Endothelial cell of umbilical vein (primary cell): Measurements from ENCODE around the gene DIO1. TPM values are rescaled to one million over a fixed set of nuclear protein-coding genes. Genes with fewer than 3 reads are reported as not detected.

Source experiments
- BruUV-seq: library from RNA; stranded (reverse); fragments of 400-500 nt; replicated peaks from 2 replicates; lab custom pipeline; 2021; lab: Mats Ljungman, UMichigan
- CTCF ChIA-PET: fragments of 300-600, 350-600 bp; sonication (Branson Sonifier 250); formaldehyde crosslinking; loops from one replicate; lab custom pipeline; 2021; ENCODE audit warnings: antibody characterized with exemption, inconsistent platforms; lab: Charles Lee
- POLR2A ChIA-PET: fragments of 300-600, 350-600 bp; sonication (Branson Sonifier 250); formaldehyde crosslinking; loops from one replicate; lab custom pipeline; 2021; ENCODE audit warnings: antibody characterized with exemption, inconsistent platforms; lab: Charles Lee
- DNase-seq: peaks from one replicate; pipeline ENCODE4 v3.0.0-alpha.2; 2011; ENCODE audit warnings: low read depth, low spot score
- FAIRE-seq: peaks from 2 replicates; lab custom pipeline; 2011; peaks lifted over from hg19 to GRCh38; lab: Jason Lieb, UNC
- H2AFZ ChIP-seq: 2 replicates; pipeline ENCODE4 v1.6.0; 2012; ENCODE audit warnings: low read depth, low read length, control low read depth, inconsistent platforms
- H3K27ac ChIP-seq: 2 replicates; pipeline ENCODE4 v1.5.1; 2011; ENCODE audit warnings: low read depth, mild to moderate bottlenecking, control low read depth, low read length, moderate library complexity; ENCODE audit not compliant: insufficient read depth
- H3K27me3 ChIP-seq, 2 experiments: 2 replicates each; pipeline versions ENCODE4 v1.6.0 to v1.6.1; 2011; ENCODE audit warnings: low read length in 2 of 2, mixed read lengths in 1 of 2; ENCODE audit not compliant: control insufficient read depth in 2 of 2, insufficient read depth in 2 of 2
- H3K36me3 ChIP-seq, 2 experiments: 2 replicates in 1 of 2; 3 replicates in 1 of 2; pipeline ENCODE4 v1.5.1; 2011; ENCODE audit warnings: low read length in 2 of 2, mild to moderate bottlenecking in 1 of 2, moderate library complexity in 1 of 2; ENCODE audit not compliant: control insufficient read depth in 2 of 2, insufficient read depth in 2 of 2; ENCODE audit errors: extremely low read depth in 1 of 2
- H3K4me1 ChIP-seq: 3 replicates; pipeline ENCODE4 v1.5.1; 2011; ENCODE audit warnings: mild to moderate bottlenecking, low read length; ENCODE audit not compliant: control insufficient read depth, insufficient read depth; ENCODE audit errors: extremely low read depth
- H3K4me2 ChIP-seq: 2 replicates; pipeline ENCODE4 v1.6.1; 2011; ENCODE audit warnings: low read length, control low read depth, mixed read lengths; ENCODE audit not compliant: insufficient read depth
- H3K4me3 ChIP-seq, 3 experiments: fragments of 200-600 bp in 1 of 3; sonication (generic), shearing (Covaris generic) in 1 of 3; replicated peaks in 1 of 3; 2 replicates each; pipeline ENCODE4 v1.5.1; 2011 to 2016; ENCODE audit warnings: control low read depth in 3 of 3, low read length in 3 of 3, mild to moderate bottlenecking in 2 of 3, inconsistent platforms in 1 of 3, low read depth in 1 of 3, moderate library complexity in 1 of 3; ENCODE audit not compliant: insufficient read depth in 1 of 3
- H3K79me2 ChIP-seq: 2 replicates; pipeline ENCODE4 v1.6.0; 2012; ENCODE audit warnings: low read length, inconsistent platforms; ENCODE audit not compliant: control insufficient read depth, insufficient read depth
- H3K9ac ChIP-seq: replicated peaks from 2 replicates; pipeline ENCODE3; 2011; ENCODE audit warnings: low read length, control low read depth; ENCODE audit not compliant: insufficient read depth; ENCODE audit errors: extremely low read depth
- H3K9me1 ChIP-seq: replicated peaks from 3 replicates; pipeline ENCODE4 v1.6.0; 2011; ENCODE audit warnings: mild to moderate bottlenecking, low read length; ENCODE audit not compliant: control insufficient read depth, insufficient read depth; ENCODE audit errors: extremely low read depth
- H3K9me3 ChIP-seq: replicated peaks from 2 replicates; pipeline ENCODE4 v1.5.1; 2012; ENCODE audit warnings: low read length, inconsistent platforms; ENCODE audit not compliant: control insufficient read depth, insufficient read depth
- H4K20me1 ChIP-seq: replicated peaks from 2 replicates; pipeline ENCODE3; 2011; ENCODE audit warnings: mild to moderate bottlenecking, low read length; ENCODE audit not compliant: control insufficient read depth, insufficient read depth; ENCODE audit errors: extremely low read depth
- EZH2 ChIP-seq: IDR thresholded peaks from 2 replicates; pipeline ENCODE4 v1.6.1; 2012; ENCODE audit warnings: borderline replicate concordance, low read depth, mild to moderate bottlenecking, moderate library complexity, low read length, inconsistent platforms; ENCODE audit not compliant: severe bottlenecking
- FOS ChIP-seq: IDR thresholded peaks from 2 replicates; pipeline ENCODE4 v1.6.1; 2011; ENCODE audit warnings: mild to moderate bottlenecking, low read length, moderate library complexity, borderline replicate concordance; ENCODE audit not compliant: insufficient read depth
- GATA2 ChIP-seq: IDR thresholded peaks from 2 replicates; pipeline ENCODE4 v1.7.0; 2011; ENCODE audit warnings: low read depth, mild to moderate bottlenecking, moderate library complexity, mixed read lengths, low read length; ENCODE audit not compliant: insufficient read length, insufficient read depth
- JUN ChIP-seq: IDR thresholded peaks from 2 replicates; pipeline ENCODE4 v1.6.1; 2011; ENCODE audit warnings: borderline replicate concordance, low read depth; ENCODE audit not compliant: insufficient read length, insufficient read depth
- MYC ChIP-seq: IDR thresholded peaks from one replicate; pipeline ENCODE4 v1.6.1; 2011; ENCODE audit warnings: mild to moderate bottlenecking, low read depth, low read length
- POLR2A ChIP-seq: IDR thresholded peaks from 2 replicates; pipeline ENCODE4 v1.6.1; 2012; ENCODE audit warnings: low read depth, mild to moderate bottlenecking, control low read depth, low read length
- POLR2AphosphoS5 ChIP-seq: IDR thresholded peaks from 2 replicates; pipeline ENCODE4 v1.6.1; 2012; ENCODE audit warnings: low read depth, mild to moderate bottlenecking, control low read depth, low read length, moderate library complexity; ENCODE audit not compliant: insufficient read depth
- dilution Hi-C: fragments of 300-500 bp; cut with MboI; formaldehyde crosslinking; loops from one replicate; pipeline ENCODE4 v1.15.0; 2019; ENCODE audit warnings: low sequenced_read_pairs; ENCODE audit not compliant: extremely low pct_ligation_motif_present
- intact Hi-C: fragments of 100-400 bp; cut with micrococcal nuclease; formaldehyde crosslinking; loops from one replicate; pipeline ENCODE4 v1.10.0; 2022
- polyA plus RNA-seq, 4 experiments: library from polyadenylated mRNA; depleted of rRNA in 3 of 4; stranded (reverse) in 3 of 4; unstranded in 1 of 4; fragments of >200 nt; gene quantifications; 2 replicates each; pipeline versions ENCODE4 v1.2.1 to v1.2.3, GENCODE V29; 2011 to 2012; ENCODE audit warnings: missing spikeins in 1 of 4
- total RNA-seq: library from RNA; stranded (reverse); gene quantifications from 2 replicates; pipeline ENCODE4 v1.2.3, GENCODE V29; 2021
- TF ChIP-seq, protein P1 (sequence below), 2 donors: IDR thresholded peaks; 1 replicate in 1 of 2; 2 replicates in 1 of 2; pipeline ENCODE4 v1.5.1; 2011; ENCODE audit warnings: low read length in 2 of 2, mild to moderate bottlenecking in 2 of 2, moderate library complexity in 2 of 2, control low read depth in 1 of 2, inconsistent platforms in 1 of 2, low read depth in 1 of 2; ENCODE audit not compliant: insufficient read depth in 1 of 2; ENCODE audit errors: extremely low read depth in 1 of 2
- TF ChIP-seq, protein P2 (sequence below): IDR thresholded peaks from 2 replicates; pipeline ENCODE4 v1.6.1; 2011; ENCODE audit not compliant: insufficient read depth, insufficient read length

DIO1 gene
- total and polyA plus RNA-seq, 2 donors (not counting 3 experiments of a cell fraction or from before 2014, with no cell fraction given): not detected

DNA sequence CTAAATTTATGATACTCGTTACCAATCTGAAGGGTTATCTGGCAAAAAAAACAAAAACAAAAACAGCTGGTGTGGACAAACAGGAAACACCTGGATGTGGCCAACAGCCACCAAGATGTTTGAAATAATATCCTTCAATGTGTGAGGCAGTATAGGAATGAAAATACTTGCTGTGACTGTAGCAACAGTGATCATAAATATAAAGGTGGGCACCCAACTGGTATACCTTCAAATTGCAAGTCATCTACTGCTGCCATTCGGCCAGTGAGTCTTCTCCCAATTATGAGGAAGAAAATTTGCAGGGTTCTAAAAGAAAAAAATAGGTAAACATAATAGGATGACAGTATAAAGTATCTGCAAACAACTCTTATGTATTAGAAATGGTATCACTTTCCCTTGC lies 5.3 kb upstream of the DIO1 start:
- CTCF ChIA-PET: interaction anchor here (2.5 kb wide), 1 partner anchor 10 kb away, joined by 12 read pairs; no protein-coding TSS in a partner anchor
- H3K9me3 ChIP-seq: no peaks in the 10 kb centered on the region
- no TSS peak for BruUV-seq
- H3K27me3 ChIP-seq: no peaks in the 10 kb centered on the region
- peak overlapping the region; percentile 36 for H3K4me2 ChIP-seq
- no peak overlapping the region for H3K9ac ChIP-seq
- no peaks in the 10 kb centered on the region for H3K79me2 ChIP-seq
- intact Hi-C loops: loop anchor here (1.0 to 2.0 kb wide), 2 partner anchors 50 to 57 kb away; partner anchors contain the start of genes IFT25 and NDC1
- POLR2A ChIA-PET: no interaction called here
- dilution Hi-C loops: no loop called here
- DNase-seq (peak; percentile 41), FAIRE-seq (no peak)
- H3K9me1 ChIP-seq: no peaks in the 10 kb centered on the region
- H3K4me1 ChIP-seq: peaks cover 8% of the 10 kb centered on the region
- TF ChIP-seq MYC (no peak), POLR2AphosphoS5 (no peak), FOS (no peak), GATA2 (no peak), POLR2A (no peak), JUN (no peak), EZH2 (no peak)
- TF ChIP-seq, protein P1, sequence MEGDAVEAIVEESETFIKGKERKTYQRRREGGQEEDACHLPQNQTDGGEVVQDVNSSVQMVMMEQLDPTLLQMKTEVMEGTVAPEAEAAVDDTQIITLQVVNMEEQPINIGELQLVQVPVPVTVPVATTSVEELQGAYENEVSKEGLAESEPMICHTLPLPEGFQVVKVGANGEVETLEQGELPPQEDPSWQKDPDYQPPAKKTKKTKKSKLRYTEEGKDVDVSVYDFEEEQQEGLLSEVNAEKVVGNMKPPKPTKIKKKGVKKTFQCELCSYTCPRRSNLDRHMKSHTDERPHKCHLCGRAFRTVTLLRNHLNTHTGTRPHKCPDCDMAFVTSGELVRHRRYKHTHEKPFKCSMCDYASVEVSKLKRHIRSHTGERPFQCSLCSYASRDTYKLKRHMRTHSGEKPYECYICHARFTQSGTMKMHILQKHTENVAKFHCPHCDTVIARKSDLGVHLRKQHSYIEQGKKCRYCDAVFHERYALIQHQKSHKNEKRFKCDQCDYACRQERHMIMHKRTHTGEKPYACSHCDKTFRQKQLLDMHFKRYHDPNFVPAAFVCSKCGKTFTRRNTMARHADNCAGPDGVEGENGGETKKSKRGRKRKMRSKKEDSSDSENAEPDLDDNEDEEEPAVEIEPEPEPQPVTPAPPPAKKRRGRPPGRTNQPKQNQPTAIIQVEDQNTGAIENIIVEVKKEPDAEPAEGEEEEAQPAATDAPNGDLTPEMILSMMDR (IDR thresholded peaks at IDR 0.05; ENCODE audit: extremely low read depth in 1 of 2, insufficient read depth in 1 of 2, low read depth in 1 of 2, low read length in 2 of 2): no peak
- TF ChIP-seq, protein P2, sequence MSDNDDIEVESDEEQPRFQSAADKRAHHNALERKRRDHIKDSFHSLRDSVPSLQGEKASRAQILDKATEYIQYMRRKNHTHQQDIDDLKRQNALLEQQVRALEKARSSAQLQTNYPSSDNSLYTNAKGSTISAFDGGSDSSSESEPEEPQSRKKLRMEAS: no peak
- H2AFZ ChIP-seq: no peak overlapping the region
- peak overlapping the region in 1 of 3 experiments; percentile 67 for H3K4me3 ChIP-seq
- no peaks in the 10 kb centered on the region for H3K36me3 ChIP-seq
- H4K20me1 ChIP-seq: no peaks in the 10 kb centered on the region
- H3K27ac ChIP-seq: no peak overlapping the region
